NCI-H345 treated with DMSO at 0.1 percent for 48 hours (cell line): Measurements from ENCODE around the gene USP17L13.
"Not testable (repeated sequence)": the region's sequence is repeated elsewhere in the genome, so short reads cannot be mapped to it uniquely, and the experiment has no call there.

Experiments
- DNase-seq: peaks from one replicate; lab custom pipeline; 2025; ENCODE audit not compliant: unreplicated experiment; lab: John Stamatoyannopoulos, UW

USP17L13 gene

GRCh38 chr4:9224596-9224995 is at the start of gene USP17L13:
TSS of gene USP17L13 (plus strand) at chr4:9224896. CDS start at chr4:9224896, 0 bp downstream.
- not testable (repeated sequence) for DNase-seq

GRCh38 chr4:9210357-9210756 is 14.3 kb upstream of the USP17L13 start, which contains the start of gene USP17L10:
TSS of gene USP17L10 (plus strand) at chr4:9210657. CDS start at chr4:9210657, 0 bp downstream.
- not testable (repeated sequence) for DNase-seq

GRCh38 chr4:9214701-9215100 is 10.0 kb upstream of the USP17L13 start:
- not testable (repeated sequence) for DNase-seq

- DNase-seq: not testable (repeated sequence)
Observed at GRCh38 chr4:9215105-9215504, 9.6 kb upstream of the USP17L13 start, which contains the start of gene USP17L11. TSS of gene USP17L11 (plus strand) at chr4:9215405. CDS start at chr4:9215405, 0 bp downstream.

- not testable (repeated sequence) for DNase-seq
Observed at GRCh38 chr4:9219852-9220251, 4.8 kb upstream of the USP17L13 start, which contains the start of gene USP17L12. TSS of gene USP17L12 (plus strand) at chr4:9220152. CDS start at chr4:9220152, 0 bp downstream.

GRCh38 chr4:9230249-9230648 is 5.6 kb downstream of the USP17L13 start:
- not testable (repeated sequence) for DNase-seq

- DNase-seq: not testable (repeated sequence)
Observed at GRCh38 chr4:9234085-9234484, 9.4 kb downstream of the USP17L13 start, which contains the start of gene USP17L15. TSS of gene USP17L15 (plus strand) at chr4:9234385. CDS start at chr4:9234385, 0 bp downstream.

- DNase-seq: not testable (repeated sequence)
Observed at GRCh38 chr4:9238461-9238860, 13.8 kb downstream of the USP17L13 start.

- not testable (repeated sequence) for DNase-seq
Observed at GRCh38 chr4:9243579-9243978, 18.9 kb downstream of the USP17L13 start, which contains the start of gene USP17L17. TSS of gene USP17L17 (plus strand) at chr4:9243879. CDS start at chr4:9243879, 0 bp downstream.

- DNase-seq: not testable (repeated sequence)
Observed at GRCh38 chr4:9247953-9248680, 23.4 kb downstream of the USP17L13 start, which contains the start of gene USP17L18. TSS of gene USP17L18 (plus strand) at chr4:9248630. CDS start at chr4:9248630, 0 bp downstream.

- DNase-seq: not testable (repeated sequence)
Observed at GRCh38 chr4:9253078-9253477, 28.4 kb downstream of the USP17L13 start, which contains the start of gene USP17L19. TSS of gene USP17L19 (plus strand) at chr4:9253378. CDS start at chr4:9253378, 0 bp downstream.

GRCh38 chr4:9257824-9258223 is 33.1 kb downstream of the USP17L13 start, which contains the start of gene USP17L20:
TSS of gene USP17L20 (plus strand) at chr4:9258124. CDS start at chr4:9258124, 0 bp downstream.
- DNase-seq: not testable (repeated sequence)

GRCh38 chr4:9262572-9262971 is 37.9 kb downstream of the USP17L13 start, which contains the start of gene USP17L21:
TSS of gene USP17L21 (plus strand) at chr4:9262872. CDS start at chr4:9262872, 0 bp downstream.
- DNase-seq: not testable (repeated sequence)

- DNase-seq: not testable (repeated sequence)
Observed at GRCh38 chr4:9267319-9267718, 42.6 kb downstream of the USP17L13 start, which contains the start of gene USP17L22. TSS of gene USP17L22 (plus strand) at chr4:9267619. CDS start at chr4:9267619, 0 bp downstream.

- not testable (repeated sequence) for DNase-seq
Observed at GRCh38 chr4:9271719-9272118, 47.0 kb downstream of the USP17L13 start.
